Measurements from ENCODE around the gene NFIC. TPM values are rescaled to one million over a fixed set of nuclear protein-coding genes. Genes with fewer than 3 reads are reported as not detected.
A peak's percentile ranks its signal among the peaks of the same experiment; 100 is the strongest.

The NFIC gene
- polyA plus RNA-seq, 2 of the 4 experiments (the other 2 are of a cell fraction): 2.6 to 34.9 TPM

DNA sequence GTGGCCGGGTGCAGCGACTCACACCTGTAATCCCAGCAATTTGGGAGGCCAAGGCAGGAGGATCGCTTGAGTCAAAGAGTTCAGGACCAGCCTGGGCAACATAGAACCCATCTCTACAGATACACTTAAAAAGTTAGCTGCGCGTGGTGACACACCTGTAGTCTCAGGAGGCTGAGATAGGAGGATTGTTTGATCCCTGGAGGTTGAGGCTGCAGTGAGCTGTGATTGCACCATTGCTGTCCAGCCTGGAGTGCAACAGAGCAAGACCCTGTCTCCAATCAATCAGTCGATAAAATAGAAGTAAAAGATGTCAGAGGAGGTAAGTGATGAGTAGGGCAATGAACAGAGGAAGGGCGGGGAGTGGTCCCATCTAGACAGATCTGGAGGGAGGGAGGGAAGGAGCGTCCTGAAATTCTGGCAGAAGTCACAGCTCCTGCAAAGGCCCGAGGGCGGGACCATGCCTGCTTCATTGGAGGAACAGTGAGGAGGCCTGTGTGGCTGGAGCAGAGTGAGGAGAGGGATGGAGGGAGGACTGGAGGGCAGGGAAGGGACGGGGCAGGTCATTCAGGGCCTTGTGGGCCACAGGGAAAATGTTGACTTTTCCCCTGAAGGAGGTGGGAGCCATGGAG, 104.2 kb downstream of the NFIC start:
- TF ChIP-seq, protein P1, sequence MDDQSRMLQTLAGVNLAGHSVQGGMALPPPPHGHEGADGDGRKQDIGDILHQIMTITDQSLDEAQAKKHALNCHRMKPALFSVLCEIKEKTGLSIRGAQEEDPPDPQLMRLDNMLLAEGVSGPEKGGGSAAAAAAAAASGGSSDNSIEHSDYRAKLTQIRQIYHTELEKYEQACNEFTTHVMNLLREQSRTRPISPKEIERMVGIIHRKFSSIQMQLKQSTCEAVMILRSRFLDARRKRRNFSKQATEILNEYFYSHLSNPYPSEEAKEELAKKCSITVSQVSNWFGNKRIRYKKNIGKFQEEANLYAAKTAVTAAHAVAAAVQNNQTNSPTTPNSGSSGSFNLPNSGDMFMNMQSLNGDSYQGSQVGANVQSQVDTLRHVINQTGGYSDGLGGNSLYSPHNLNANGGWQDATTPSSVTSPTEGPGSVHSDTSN (IDR thresholded peaks at IDR 0.05): 0 out of 2 replicates have a peak, but pooled peaks have one; percentile 23
- TF ChIP-seq, protein P2, sequence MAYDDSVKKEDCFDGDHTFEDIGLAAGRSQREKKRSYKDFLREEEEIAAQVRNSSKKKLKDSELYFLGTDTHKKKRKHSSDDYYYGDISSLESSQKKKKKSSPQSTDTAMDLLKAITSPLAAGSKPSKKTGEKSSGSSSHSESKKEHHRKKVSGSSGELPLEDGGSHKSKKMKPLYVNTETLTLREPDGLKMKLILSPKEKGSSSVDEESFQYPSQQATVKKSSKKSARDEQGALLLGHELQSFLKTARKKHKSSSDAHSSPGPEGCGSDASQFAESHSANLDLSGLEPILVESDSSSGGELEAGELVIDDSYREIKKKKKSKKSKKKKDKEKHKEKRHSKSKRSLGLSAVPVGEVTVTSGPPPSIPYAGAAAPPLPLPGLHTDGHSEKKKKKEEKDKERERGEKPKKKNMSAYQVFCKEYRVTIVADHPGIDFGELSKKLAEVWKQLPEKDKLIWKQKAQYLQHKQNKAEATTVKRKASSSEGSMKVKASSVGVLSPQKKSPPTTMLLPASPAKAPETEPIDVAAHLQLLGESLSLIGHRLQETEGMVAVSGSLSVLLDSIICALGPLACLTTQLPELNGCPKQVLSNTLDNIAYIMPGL (CRISPR knock-in tag; IDR thresholded peaks at IDR 0.05; ENCODE audit: borderline replicate concordance): no peak
- TF ChIP-seq RFX5 (IDR thresholded peaks at IDR 0.05): no peak
- no peak for TF ChIP-seq RNF2 (IDR thresholded peaks at IDR 0.05; ENCODE audit: borderline replicate concordance, low read depth)
- TF ChIP-seq EHMT2 (IDR thresholded peaks at IDR 0.05; ENCODE audit: low read depth): no peak
- no peak for TF ChIP-seq NR3C1 (IDR thresholded peaks at IDR 0.05)
- no peak for TF ChIP-seq ZSCAN20 (CRISPR knock-in tag; IDR thresholded peaks at IDR 0.05)
- Histone ChIP-seq H3K9me3 (peaks cover 10% of the 10 kb centered on the region; the same call in 1 of the 3 replicates), H3K4me3 (no peak overlapping the region), H3K27ac (peak overlapping the region; percentile 28 to 63; a peak in 3 of 6 replicates), H3K4me1 (peaks cover 16% of the 10 kb centered on the region; the same call in 2 of the 3 replicates), H3K4me2 (no peak overlapping the region)
- DNase-seq (ENCODE audit: low read depth in 1 of 2, low spot score in 1 of 2) (no peak), FAIRE-seq (no peak), ATAC-seq (peak; percentile 22 to 23; a peak in 4 of 6 replicates)
- ChIA-PET POLR2A (no interaction called here), CTCF (interaction anchor here (0.7 to 6.7 kb wide), 15 partner anchors 11 to 166 kb away, joined by 3 to 78 read pairs (median 5); partner anchors contain the start of gene SMIM44)
- WGBS (ENCODE audit: missing lambda C conversion rate): 79% methylated on average over 11 of the region's 11 CpGs

DNA sequence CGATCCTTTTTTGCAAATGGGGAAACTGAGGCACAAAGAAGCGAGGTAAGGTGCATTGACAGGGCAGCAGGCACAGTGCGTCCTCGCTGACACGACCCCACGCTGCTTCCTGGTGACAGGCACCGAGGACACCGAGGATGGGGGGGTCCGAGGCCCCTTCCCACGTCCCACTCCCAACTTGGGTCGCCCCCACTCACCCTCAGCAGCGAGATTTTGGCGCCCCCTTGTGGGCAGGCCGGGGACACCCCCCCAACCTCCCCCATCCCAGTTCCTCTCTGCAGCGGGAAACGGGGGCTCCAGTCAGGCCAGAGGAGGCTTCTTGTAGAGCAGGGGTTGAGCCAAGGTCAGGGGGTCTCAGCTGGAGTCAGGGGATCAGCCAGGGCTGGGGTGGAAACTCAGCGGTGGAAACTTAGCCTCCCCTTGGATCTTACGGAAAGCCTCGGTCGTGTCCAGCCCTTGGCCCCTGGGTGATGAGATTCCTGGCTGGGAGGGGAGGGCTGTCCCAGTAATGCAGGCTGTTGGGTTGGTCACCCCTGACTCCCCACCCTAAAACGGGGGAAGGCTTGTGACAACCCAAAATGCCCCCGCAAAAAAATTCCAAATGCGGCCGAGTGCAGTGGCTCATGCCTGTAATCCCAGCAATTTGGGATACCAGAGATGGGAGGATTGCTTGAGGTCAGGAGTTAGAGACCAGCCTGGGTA, 105.7 kb downstream of the NFIC start:
- WGBS (ENCODE audit: missing lambda C conversion rate): 36% methylated on average over 12 of the region's 24 CpGs
- TF ChIP-seq SMC3 (IDR thresholded peaks at IDR 0.05) (peak; percentile 73), RAD21 (conservative IDR thresholded peaks at IDR 0.05 in 1 of 2, IDR thresholded peaks at IDR 0.05 in 1 of 2) (peak; percentile 76 to 81), RARB (CRISPR knock-in tag; IDR thresholded peaks at IDR 0.05) (no peak), JUNB (IDR thresholded peaks at IDR 0.05) (no peak), RCOR1 (IDR thresholded peaks at IDR 0.05; ENCODE audit: low read depth, low read length) (no peak)
- TF ChIP-seq, protein P3, sequence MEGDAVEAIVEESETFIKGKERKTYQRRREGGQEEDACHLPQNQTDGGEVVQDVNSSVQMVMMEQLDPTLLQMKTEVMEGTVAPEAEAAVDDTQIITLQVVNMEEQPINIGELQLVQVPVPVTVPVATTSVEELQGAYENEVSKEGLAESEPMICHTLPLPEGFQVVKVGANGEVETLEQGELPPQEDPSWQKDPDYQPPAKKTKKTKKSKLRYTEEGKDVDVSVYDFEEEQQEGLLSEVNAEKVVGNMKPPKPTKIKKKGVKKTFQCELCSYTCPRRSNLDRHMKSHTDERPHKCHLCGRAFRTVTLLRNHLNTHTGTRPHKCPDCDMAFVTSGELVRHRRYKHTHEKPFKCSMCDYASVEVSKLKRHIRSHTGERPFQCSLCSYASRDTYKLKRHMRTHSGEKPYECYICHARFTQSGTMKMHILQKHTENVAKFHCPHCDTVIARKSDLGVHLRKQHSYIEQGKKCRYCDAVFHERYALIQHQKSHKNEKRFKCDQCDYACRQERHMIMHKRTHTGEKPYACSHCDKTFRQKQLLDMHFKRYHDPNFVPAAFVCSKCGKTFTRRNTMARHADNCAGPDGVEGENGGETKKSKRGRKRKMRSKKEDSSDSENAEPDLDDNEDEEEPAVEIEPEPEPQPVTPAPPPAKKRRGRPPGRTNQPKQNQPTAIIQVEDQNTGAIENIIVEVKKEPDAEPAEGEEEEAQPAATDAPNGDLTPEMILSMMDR (IDR thresholded peaks at IDR 0.05): peak; percentile 68
- ATAC-seq (peak; percentile 31 to 58; a peak in 4 of 6 replicates), FAIRE-seq (no peak), DNase-seq (ENCODE audit: low read depth in 1 of 2, low spot score in 1 of 2) (no peak)
- Histone ChIP-seq H3K9me3 (peaks cover 10% of the 10 kb centered on the region; the same call in 1 of the 3 replicates), H3K27ac (peak overlapping the region; percentile 52 to 63; a peak in 3 of 6 replicates), H3K4me2 (peak overlapping the region; percentile 47), H3K4me3 (no peak overlapping the region), H3K4me1 (peaks cover 16% of the 10 kb centered on the region; the same call in 2 of the 3 replicates)
- CTCF ChIA-PET: interaction anchor here (0.6 to 6.7 kb wide), 43 partner anchors 8 to 286 kb away, joined by 3 to 78 read pairs (median 5); partner anchors contain the start of gene SMIM44
- POLR2A ChIA-PET: no interaction called here

DNA sequence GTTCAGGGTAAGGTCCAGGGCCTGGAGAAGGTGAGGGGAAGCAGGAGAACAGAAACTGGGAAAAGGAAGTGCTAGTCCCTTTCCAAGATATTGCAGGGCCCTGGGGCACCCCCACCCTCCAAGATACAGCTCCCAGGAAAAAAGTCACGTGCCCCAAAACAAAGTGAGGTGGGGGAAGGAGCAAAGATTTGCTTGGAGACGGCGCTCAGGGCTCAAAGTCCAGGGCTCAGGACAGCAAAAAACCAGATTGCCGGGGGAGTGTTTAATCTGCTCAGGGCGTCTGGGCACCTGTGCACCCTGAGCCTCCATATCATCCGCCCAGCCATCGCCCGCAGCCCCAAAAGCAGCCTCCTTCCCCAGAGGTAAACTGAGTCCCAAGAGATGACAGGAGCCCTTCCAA, 107.6 kb downstream of the NFIC start:
- ATAC-seq: no peak
- no peak for DNase-seq (ENCODE audit: low read depth in 1 of 2, low spot score in 1 of 2)
- peak overlapping the region; percentile 32 for H3K4me2 ChIP-seq
- H3K9me3 ChIP-seq: no peaks in the 10 kb centered on the region
- 43% methylated on average over 8 of the region's 8 CpGs for WGBS (ENCODE audit: missing lambda C conversion rate)
- no peak overlapping the region for H3K4me3 ChIP-seq
- H3K4me1 ChIP-seq: peaks cover 16% of the 10 kb centered on the region; the same call in 2 of the 3 replicates
- ChIA-PET POLR2A (no interaction called here), CTCF (interaction anchor here (0.8 to 6.7 kb wide), 11 partner anchors 10 to 180 kb away, joined by 3 to 78 read pairs (median 6); partner anchors contain the start of gene SMIM44)
- TF ChIP-seq, protein P4, sequence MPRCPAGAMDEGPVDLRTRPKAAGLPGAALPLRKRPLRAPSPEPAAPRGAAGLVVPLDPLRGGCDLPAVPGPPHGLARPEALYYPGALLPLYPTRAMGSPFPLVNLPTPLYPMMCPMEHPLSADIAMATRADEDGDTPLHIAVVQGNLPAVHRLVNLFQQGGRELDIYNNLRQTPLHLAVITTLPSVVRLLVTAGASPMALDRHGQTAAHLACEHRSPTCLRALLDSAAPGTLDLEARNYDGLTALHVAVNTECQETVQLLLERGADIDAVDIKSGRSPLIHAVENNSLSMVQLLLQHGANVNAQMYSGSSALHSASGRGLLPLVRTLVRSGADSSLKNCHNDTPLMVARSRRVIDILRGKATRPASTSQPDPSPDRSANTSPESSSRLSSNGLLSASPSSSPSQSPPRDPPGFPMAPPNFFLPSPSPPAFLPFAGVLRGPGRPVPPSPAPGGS (IDR thresholded peaks at IDR 0.05): no peak
- TF ChIP-seq, protein P5, sequence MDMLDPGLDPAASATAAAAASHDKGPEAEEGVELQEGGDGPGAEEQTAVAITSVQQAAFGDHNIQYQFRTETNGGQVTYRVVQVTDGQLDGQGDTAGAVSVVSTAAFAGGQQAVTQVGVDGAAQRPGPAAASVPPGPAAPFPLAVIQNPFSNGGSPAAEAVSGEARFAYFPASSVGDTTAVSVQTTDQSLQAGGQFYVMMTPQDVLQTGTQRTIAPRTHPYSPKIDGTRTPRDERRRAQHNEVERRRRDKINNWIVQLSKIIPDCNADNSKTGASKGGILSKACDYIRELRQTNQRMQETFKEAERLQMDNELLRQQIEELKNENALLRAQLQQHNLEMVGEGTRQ (IDR thresholded peaks at IDR 0.05): peak; percentile 45; the same call in 1 of the 2 replicates
- H3K27ac ChIP-seq: peak overlapping the region in 1 of 2 experiments; percentile 1; a peak in 1 of 6 replicates
- FAIRE-seq: no peak

All from A549 (cell line).